Esophagus squamous epithelium (tissue), 4 donors: ENCODE measurements around the gene RGS7.

ENCODE experiments used
- CTCF ChIP-seq, 6 experiments: fragments of 450-650 bp in 4 of 6; fragments of 200-600 bp in 2 of 6; sonication (generic) in 2 of 6; IDR thresholded peaks; one replicate each; pipeline ENCODE4 v1.5.1; 2016 to 2019; ENCODE audit warnings: antibody characterized with exemption in 6 of 6, mild to moderate bottlenecking in 4 of 6, moderate library complexity in 4 of 6
- POLR2A ChIP-seq, 4 donors: fragments of 450-650 bp; IDR thresholded peaks; one replicate each; pipeline ENCODE4 v1.6.1; 2017; ENCODE audit warnings: antibody characterized with exemption in 4 of 4, mild to moderate bottlenecking in 4 of 4, moderate library complexity in 3 of 4

GRCh38 chr1:240936911-240937668, 419.9 kb downstream of the RGS7 start:
- TF ChIP-seq CTCF (IDR thresholded peaks at IDR 0.05) (no peak), POLR2A (IDR thresholded peaks at IDR 0.05) (no peak)
